Measurements from ENCODE around the gene DEGS2. TPM values are rescaled to one million over a fixed set of nuclear protein-coding genes. Genes with fewer than 3 reads are reported as not detected.

Gene DEGS2
- total RNA-seq, 1 donor from 2014 or later: 2.5 TPM

GRCh38 chr14:100135784-100136183 is 23.7 kb downstream of the DEGS2 start:
- TF ChIP-seq CTCF (IDR thresholded peaks at IDR 0.05): no peak
- H3K27ac Mint-ChIP-seq: no peak overlapping the region
- POLR2A ChIA-PET: no interaction called here
- peaks cover 3% of the 10 kb centered on the region for H3K4me1 Mint-ChIP-seq
- no peak overlapping the region for H3K4me3 Mint-ChIP-seq
- intact Hi-C loops (cut with micrococcal nuclease): no loop called here
- ATAC-seq (ENCODE audit: low read depth): no peak
- CTCF ChIA-PET: no interaction called here
- H3K9me3 Mint-ChIP-seq: no peaks in the 10 kb centered on the region
- H3K27me3 Mint-ChIP-seq: no peaks in the 10 kb centered on the region
- peaks cover 97% of the 10 kb centered on the region for H3K36me3 Mint-ChIP-seq (ENCODE audit: low read depth)
- DNase-seq: no peak

- POLR2A ChIA-PET: no interaction called here
- peaks cover 99% of the 10 kb centered on the region for H3K36me3 Mint-ChIP-seq (ENCODE audit: low read depth)
Observed at GRCh38 chr14:100135073-100135472, 24.4 kb downstream of the DEGS2 start.

DNA sequence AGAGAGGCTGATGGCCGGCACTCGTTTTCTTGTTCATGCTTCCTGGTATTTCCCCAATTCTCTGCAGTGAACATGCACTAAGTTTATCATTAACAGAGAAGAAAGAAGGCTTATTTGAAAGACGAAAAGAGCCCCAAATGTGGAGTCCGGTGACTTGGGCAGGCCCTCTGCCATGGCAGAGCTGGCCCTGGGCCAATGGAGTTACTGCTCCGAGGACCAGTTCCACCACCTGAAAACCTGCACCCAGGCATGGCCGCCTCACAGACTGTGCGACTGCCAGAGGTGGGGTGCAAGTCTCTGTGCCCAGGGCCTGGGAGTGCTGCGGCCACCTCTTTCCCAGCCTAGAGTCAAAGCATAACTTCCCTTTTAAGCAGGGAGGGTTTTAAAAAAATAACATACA is 24.9 kb downstream of the DEGS2 start:
- Mint-ChIP-seq H3K27me3 (no peaks in the 10 kb centered on the region), H3K4me1 (peaks cover 3% of the 10 kb centered on the region), H3K9me3 (no peaks in the 10 kb centered on the region), H3K36me3 (ENCODE audit: low read depth) (peaks cover 99% of the 10 kb centered on the region), H3K4me3 (no peak overlapping the region), H3K27ac (peak overlapping the region; percentile 61)
- TF ChIP-seq CTCF (IDR thresholded peaks at IDR 0.05): no peak
- DNase-seq: no peak
- ATAC-seq (ENCODE audit: low read depth): no peak
- intact Hi-C loops (cut with micrococcal nuclease): no loop called here
- ChIA-PET POLR2A (no interaction called here), CTCF (no interaction called here)

More at GRCh38 chr14:100135073-100135472, 24.4 kb downstream of the DEGS2 start:
- no peak overlapping the region for H3K4me3 Mint-ChIP-seq
- H3K4me1 Mint-ChIP-seq: peaks cover 3% of the 10 kb centered on the region
- CTCF ChIA-PET: no interaction called here
- intact Hi-C loops (cut with micrococcal nuclease): no loop called here
- no peak overlapping the region for H3K27ac Mint-ChIP-seq
- TF ChIP-seq CTCF (IDR thresholded peaks at IDR 0.05): no peak
- no peaks in the 10 kb centered on the region for H3K9me3 Mint-ChIP-seq
- no peak for ATAC-seq (ENCODE audit: low read depth)
- H3K27me3 Mint-ChIP-seq: no peaks in the 10 kb centered on the region
- no peak for DNase-seq

DNA sequence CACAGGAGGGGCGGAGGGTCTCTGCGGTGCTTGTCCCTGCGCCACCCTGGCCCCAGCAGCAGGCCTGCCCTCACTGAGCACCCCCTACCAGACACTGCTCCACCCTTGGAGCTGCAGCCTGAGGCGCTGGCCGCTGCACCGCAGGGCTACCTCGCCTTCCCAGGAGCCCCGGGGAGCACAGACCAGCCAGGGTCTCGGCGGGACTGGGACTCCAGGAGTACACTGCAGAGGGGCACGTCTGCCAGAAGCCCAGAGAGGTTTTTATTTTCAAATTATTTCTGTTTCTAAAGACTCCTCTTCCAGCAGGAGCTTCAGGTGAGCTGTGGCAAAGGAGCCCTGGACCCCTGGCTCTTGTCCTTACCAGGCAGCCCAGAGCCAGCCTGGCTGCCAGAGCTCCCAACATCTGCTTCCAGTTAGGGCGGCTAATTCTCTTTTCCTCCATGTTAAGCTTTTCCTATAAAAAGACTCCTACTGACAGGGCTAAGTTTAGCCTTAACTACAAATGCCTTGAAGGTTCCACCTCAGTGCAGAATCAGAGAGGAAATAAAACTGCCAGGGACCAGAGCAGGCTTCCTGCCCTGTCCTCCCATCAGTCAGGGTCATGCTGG is 26.4 kb downstream of the DEGS2 start:
- no peak for ATAC-seq (ENCODE audit: low read depth)
- peaks cover 92% of the 10 kb centered on the region for H3K36me3 Mint-ChIP-seq (ENCODE audit: low read depth)
- no peaks in the 10 kb centered on the region for H3K9me3 Mint-ChIP-seq
- H3K27ac Mint-ChIP-seq: no peak overlapping the region
- ChIA-PET POLR2A (no interaction called here), CTCF (no interaction called here)
- no peak for TF ChIP-seq CTCF (IDR thresholded peaks at IDR 0.05)
- no peak for DNase-seq
- H3K4me3 Mint-ChIP-seq: no peak overlapping the region
- H3K4me1 Mint-ChIP-seq: no peaks in the 10 kb centered on the region
- intact Hi-C loops (cut with micrococcal nuclease): no loop called here
- H3K27me3 Mint-ChIP-seq: no peaks in the 10 kb centered on the region

DNA sequence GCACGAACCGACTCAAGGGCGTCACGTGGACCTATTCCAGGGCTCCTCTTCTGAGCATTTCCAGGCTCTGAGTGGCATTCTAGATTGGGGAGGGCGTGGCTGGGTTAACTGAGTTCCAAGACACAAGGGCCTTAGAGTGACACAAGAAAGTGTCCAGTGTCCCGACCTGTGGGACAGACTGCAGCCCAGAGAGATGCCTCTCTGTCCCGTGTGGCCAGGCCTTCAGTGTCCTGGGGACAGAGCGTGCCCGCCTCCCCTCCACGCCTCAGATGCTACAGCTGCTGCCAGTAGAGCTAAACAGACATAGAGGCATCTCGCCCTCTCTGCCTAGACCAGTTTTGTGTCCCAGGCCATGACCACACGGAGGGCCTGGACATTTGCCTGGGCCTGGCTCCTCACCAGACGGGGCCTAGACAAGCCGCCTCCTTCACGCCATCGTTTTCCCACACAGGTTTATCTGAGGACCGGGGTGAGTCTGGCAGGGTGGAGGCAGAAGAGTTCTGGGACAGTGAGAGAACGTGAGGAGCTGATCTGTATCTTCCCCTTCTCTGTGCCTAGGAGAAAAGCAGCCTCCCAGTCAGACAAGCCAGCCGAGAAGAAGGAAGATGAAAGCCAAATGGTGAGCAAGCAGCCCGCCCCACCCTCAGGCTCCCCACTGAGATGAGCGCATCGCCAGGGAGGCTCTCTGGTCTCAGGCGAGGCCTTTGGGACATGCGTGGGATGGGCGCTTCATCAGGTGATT is 27.1 kb downstream of the DEGS2 start:
- Mint-ChIP-seq H3K36me3 (ENCODE audit: low read depth) (peaks cover 92% of the 10 kb centered on the region), H3K9me3 (no peaks in the 10 kb centered on the region), H3K4me1 (no peaks in the 10 kb centered on the region), H3K27me3 (no peaks in the 10 kb centered on the region), H3K4me3 (no peak overlapping the region), H3K27ac (no peak overlapping the region)
- DNase-seq (no peak), ATAC-seq (ENCODE audit: low read depth) (no peak)
- ChIA-PET POLR2A (no interaction called here), CTCF (no interaction called here)
- TF ChIP-seq CTCF (IDR thresholded peaks at IDR 0.05): no peak
- intact Hi-C loops (cut with micrococcal nuclease): no loop called here

All from activated B cell treated with CpG ODN at 0.5 μM for 24 hours (primary cell).